GM20000 (cell line): ENCODE data around the gene ZXDC.

ENCODE experiments used
- DNase-seq: peaks from one replicate; pipeline ENCODE4 v3.0.0; 2012; ENCODE audit warnings: low spot score
- TF ChIP-seq, protein P1 (sequence below): IDR thresholded peaks from 2 replicates; pipeline ENCODE4 v1.5.1; 2012; ENCODE audit warnings: mild to moderate bottlenecking, control low read depth; ENCODE audit errors: extremely low read depth, missing control alignments

The ZXDC gene

DNA sequence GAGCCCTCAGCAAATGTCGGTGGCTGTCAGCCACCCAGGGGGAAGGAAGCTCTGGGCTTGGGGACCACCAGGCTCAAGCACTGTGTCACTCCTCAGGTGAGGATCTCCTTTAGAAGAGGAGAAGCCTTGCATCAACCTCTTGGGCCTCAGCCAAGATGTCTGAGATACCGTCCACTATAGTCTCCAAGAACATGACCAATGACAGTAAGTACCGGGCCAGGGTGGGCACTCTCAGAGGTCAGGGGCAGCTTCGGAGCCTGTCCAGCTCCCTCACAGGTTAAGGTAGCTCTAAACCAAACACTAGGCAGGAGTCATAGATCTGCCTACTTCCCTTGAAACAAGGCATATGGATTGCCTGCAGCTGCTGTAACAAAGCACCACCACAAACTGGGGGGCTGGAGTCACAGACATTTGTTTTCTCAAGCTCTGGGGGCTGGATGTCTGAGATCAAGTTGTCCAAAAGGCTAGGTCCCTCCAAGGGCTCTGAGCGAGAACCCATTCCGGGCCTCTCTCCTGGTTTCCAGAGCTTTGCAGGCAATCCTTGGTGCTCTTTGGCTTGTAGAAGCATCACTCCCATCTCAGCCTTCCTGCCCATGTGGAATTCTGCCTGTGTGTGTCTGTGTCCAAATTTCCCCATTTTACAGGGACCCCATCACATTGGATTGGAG is 79.7 kb downstream of the ZXDC start:
- TF ChIP-seq, protein P1, sequence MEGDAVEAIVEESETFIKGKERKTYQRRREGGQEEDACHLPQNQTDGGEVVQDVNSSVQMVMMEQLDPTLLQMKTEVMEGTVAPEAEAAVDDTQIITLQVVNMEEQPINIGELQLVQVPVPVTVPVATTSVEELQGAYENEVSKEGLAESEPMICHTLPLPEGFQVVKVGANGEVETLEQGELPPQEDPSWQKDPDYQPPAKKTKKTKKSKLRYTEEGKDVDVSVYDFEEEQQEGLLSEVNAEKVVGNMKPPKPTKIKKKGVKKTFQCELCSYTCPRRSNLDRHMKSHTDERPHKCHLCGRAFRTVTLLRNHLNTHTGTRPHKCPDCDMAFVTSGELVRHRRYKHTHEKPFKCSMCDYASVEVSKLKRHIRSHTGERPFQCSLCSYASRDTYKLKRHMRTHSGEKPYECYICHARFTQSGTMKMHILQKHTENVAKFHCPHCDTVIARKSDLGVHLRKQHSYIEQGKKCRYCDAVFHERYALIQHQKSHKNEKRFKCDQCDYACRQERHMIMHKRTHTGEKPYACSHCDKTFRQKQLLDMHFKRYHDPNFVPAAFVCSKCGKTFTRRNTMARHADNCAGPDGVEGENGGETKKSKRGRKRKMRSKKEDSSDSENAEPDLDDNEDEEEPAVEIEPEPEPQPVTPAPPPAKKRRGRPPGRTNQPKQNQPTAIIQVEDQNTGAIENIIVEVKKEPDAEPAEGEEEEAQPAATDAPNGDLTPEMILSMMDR, result no peak
- DNase-seq, result no peak

DNA sequence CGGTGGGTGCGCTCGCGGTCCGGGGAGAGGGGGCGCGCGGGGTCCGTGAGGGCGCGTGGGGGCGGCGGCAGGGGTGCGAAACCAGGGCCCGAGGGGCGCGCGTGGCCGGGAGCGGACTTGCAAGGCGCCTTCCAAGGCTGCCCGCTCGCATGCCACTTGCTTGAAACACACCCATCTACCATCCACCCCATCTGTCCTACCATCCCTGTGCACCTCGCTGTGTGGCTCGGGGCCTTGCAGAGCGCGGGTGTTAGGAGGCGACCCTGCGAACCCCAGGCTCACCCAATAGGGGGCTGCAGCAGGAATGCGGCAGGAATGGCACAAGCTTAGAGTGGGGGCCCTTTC is 80.7 kb downstream of the ZXDC start:
- DNase-seq, result no peak
- TF ChIP-seq, protein P1, result no peak

DNA sequence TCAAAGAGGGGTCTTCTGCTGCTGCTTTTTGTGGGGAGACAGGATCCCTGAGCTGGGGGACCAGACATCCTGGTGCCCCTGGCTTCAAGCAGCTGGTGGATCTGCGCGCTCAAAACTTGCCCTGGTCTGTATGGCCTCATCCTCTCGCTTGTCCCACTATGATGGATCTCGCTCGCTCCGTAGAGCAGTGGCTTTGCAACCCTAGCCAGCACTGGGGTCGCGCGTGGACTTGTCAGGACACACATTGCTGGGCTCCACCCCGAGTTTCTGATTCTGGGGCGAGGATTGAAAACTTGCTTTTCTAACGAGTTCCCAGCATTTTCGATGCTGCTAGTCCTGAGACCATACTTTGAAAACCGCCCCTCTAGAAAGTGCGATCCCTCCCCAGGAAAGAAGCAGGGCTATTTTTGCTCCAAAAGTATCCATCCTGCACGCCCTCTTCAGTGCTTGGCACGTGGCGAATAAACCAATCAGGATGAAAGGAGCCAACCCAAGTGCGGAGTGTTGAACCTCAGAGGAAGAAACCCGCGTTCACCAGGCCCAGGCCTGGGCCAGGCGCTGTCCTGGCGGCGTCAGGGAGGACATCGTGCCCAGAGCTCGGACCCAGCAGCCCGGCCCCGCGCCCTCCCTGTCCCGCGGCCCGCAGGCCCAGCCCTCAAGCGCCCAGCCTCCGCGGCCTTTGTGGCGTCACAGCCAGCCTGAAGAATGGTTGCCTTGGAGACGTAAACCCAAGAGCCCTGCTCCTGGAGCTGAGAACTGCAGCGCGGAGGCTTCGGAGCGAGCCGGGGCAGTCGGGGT is 81.3 kb downstream of the ZXDC start, which contains the start of gene CFAP100:
CFAP100 (plus strand) TSS at position 731 of the 798 bp plus-strand sequence. CDS start 1,092 bp downstream, outside the sequence.
- TF ChIP-seq, protein P1, result no peak
- DNase-seq, result no peak

DNA sequence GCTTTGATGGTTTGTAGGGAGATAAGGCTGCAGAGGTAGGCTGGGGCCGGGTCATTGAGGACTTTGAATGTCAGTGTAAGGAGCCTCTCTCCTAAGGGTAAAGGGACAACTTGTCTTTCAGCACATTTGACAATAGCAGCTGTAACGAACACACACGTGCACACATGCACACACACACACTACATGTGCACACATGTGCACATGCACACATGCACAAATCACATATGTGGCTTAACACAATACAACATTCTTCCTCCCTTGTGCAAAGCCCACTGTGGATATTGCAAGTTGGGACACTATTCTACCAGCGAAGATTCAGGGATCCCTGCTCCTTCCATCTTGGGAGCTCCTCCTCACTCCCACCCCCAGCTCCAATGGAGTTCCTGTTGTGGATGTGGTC is 82.1 kb downstream of the ZXDC start:
- TF ChIP-seq, protein P1, result no peak
- DNase-seq, result no peak

DNA sequence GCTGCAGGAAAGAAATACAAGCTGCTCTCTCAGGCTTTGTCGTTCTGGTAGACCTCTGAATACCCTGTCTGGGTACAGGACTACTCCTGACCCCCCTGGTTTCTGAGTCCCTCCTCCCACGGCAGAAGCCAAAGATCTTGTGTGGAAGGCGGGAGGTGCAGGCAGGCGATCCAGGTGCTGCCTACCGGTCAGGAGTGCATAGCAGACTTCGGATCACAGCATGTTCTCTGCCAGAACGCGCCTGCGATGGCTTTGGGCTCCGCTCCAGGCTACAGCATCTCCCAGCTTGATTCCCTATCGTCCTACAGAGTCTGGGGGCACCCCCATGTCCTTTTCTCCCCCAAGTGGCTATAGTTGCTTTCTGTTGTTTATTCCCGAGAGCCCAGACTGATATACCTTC is 83.4 kb downstream of the ZXDC start:
- DNase-seq, result no peak
- TF ChIP-seq, protein P1, result no peak

DNA sequence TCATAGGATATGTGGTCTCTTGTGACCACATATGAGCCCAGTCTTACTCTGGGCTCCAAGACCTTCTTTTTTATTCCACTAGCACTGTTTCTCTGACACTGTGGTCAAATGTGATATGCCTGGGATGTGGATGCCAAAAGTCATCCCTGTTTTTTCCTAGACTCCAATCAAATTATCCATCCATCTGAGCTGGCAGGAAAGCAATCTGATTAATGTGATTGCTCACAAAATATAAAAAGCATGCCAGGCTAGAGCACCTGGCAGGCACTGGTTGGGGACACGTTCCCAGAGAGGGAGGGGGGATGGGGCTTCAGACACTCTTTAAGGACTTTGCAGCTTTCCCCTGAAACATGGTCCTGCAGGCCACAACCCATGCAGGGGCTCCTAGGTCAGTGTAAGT is 84.1 kb downstream of the ZXDC start:
- TF ChIP-seq, protein P1, result no peak
- no peak for DNase-seq

DNA sequence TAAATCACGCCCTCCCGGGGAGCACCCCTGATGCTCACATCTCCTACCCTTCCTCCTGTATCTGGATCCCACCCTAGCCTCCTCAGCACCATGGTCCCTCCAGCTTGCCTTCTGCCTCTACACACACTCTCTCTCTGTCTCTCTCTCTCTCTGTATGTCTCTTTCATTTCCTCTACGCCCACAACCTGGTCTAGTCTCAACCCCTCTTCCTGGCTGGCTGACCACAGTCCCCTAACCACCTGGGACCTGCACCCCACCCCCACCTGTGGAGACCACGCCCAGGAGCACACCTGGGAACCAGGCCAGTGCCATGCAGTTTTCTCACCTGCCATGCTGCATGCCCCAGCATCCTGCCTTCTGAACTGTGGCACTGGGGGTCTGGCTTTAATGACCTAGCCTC is 84.9 kb downstream of the ZXDC start:
- TF ChIP-seq, protein P1, result no peak
- DNase-seq, result no peak
